LoVo (cell line): ENCODE measurements around the gene CLCN2.

Experiments
- DNase-seq: peaks from one replicate; pipeline ENCODE4 v3.0.0-alpha.2; 2016; ENCODE audit warnings: low spot score

CLCN2 gene

GRCh38 chr3:184380627-184381260 is 19.3 kb upstream of the CLCN2 start:
- DNase-seq: no peak

- DNase-seq: peak; percentile 43
Measured at GRCh38 chr3:184380185-184380626, 18.8 kb upstream of the CLCN2 start.

GRCh38 chr3:184379358-184380184 is 18.2 kb upstream of the CLCN2 start, which contains the start of gene CHRD:
TSS of gene CHRD (plus strand) at chr3:184380054. CDS start at chr3:184380319, 265 bp downstream.
- no peak for DNase-seq

- DNase-seq: no peak
Measured at GRCh38 chr3:184378651-184379357, 17.4 kb upstream of the CLCN2 start.

- no peak for DNase-seq
Measured at GRCh38 chr3:184377882-184378445, 16.6 kb upstream of the CLCN2 start, which contains the start of gene THPO. TSS of gene THPO (minus strand) at chr3:184378207. CDS start at chr3:184376259, 1,948 bp downstream.

GRCh38 chr3:184377374-184377773 is 16.0 kb upstream of the CLCN2 start:
- no peak for DNase-seq

- no peak for DNase-seq
Measured at GRCh38 chr3:184375747-184376461, 14.5 kb upstream of the CLCN2 start.

- DNase-seq: peak; percentile 36
Measured at GRCh38 chr3:184373422-184373821, 12.0 kb upstream of the CLCN2 start.

GRCh38 chr3:184372911-184373310 is 11.5 kb upstream of the CLCN2 start:
- DNase-seq: no peak

GRCh38 chr3:184372296-184372821 is 11.0 kb upstream of the CLCN2 start:
- no peak for DNase-seq

- peak; percentile 84 for DNase-seq
Measured at GRCh38 chr3:184371570-184372018, 10.2 kb upstream of the CLCN2 start.

GRCh38 chr3:184368586-184369183 is 7.3 kb upstream of the CLCN2 start:
- DNase-seq: no peak

- DNase-seq: no peak
Measured at GRCh38 chr3:184368116-184368515, 6.7 kb upstream of the CLCN2 start.

GRCh38 chr3:184366619-184367289 is 5.3 kb upstream of the CLCN2 start:
- no peak for DNase-seq

- peak; percentile 99 for DNase-seq
Measured at GRCh38 chr3:184362668-184363546, 1.5 kb upstream of the CLCN2 start.

GRCh38 chr3:184361932-184362667 is 695 bp upstream of the CLCN2 start:
- DNase-seq: peak; percentile 66

- DNase-seq: no peak
Measured at GRCh38 chr3:184360929-184361531, 375 bp downstream of the CLCN2 start.
